Stimulated activated CD4-positive, alpha-beta T cell treated with anti-CD3 and anti-CD28 coated beads, Interleukin-4, amount 100 ng/mL, for 4 hours (primary cell): ENCODE measurements around the gene ICAM5.

ENCODE experiments used
- DNase-seq, 2 experiments: peaks; one replicate each; pipeline ENCODE4 v3.0.0-alpha.2; 2020

Gene ICAM5

GRCh38 chr19:10292206-10292788 lies 2.5 kb downstream of the ICAM5 start:
- DNase-seq: peak; percentile 64 to 65

GRCh38 chr19:10292789-10293636 lies 3.3 kb downstream of the ICAM5 start:
- no peak for DNase-seq

GRCh38 chr19:10293637-10294367 lies 4.0 kb downstream of the ICAM5 start:
- DNase-seq: no peak

- no peak for DNase-seq
Observed at GRCh38 chr19:10294368-10294697, 4.6 kb downstream of the ICAM5 start.

- peak; percentile 44 to 62 for DNase-seq
Observed at GRCh38 chr19:10295305-10295846, 5.6 kb downstream of the ICAM5 start.

- DNase-seq: no peak
Observed at GRCh38 chr19:10295847-10296591, 6.3 kb downstream of the ICAM5 start.

- DNase-seq: no peak
Observed at GRCh38 chr19:10299545-10300458, 10.1 kb downstream of the ICAM5 start.

- no peak for DNase-seq
Observed at GRCh38 chr19:10305139-10305806, 15.5 kb downstream of the ICAM5 start.

GRCh38 chr19:10306327-10306726 lies 16.6 kb downstream of the ICAM5 start:
- DNase-seq: no peak

- no peak for DNase-seq
Observed at GRCh38 chr19:10309423-10309822, 19.7 kb downstream of the ICAM5 start, which contains the start of gene ZGLP1. Gene ZGLP1 (minus strand): TSS chr19:10309815.

GRCh38 chr19:10315335-10316214 lies 25.8 kb downstream of the ICAM5 start, which contains the start of gene FDX2:
Gene FDX2 (minus strand): TSS chr19:10316015. CDS start chr19:10315996, 19 bp downstream.
- peak; percentile 91 to 95 for DNase-seq

- no peak for DNase-seq
Observed at GRCh38 chr19:10316229-10317044, 26.7 kb downstream of the ICAM5 start.

- no peak for DNase-seq
Observed at GRCh38 chr19:10317045-10317856, 27.5 kb downstream of the ICAM5 start.

- no peak for DNase-seq
Observed at GRCh38 chr19:10317857-10318462, 28.2 kb downstream of the ICAM5 start.

- DNase-seq: no peak
Observed at GRCh38 chr19:10318807-10319682, 29.3 kb downstream of the ICAM5 start.

- DNase-seq: no peak
Observed at GRCh38 chr19:10320602-10321416, 31.1 kb downstream of the ICAM5 start.
